K562 (cell line): Measurements from ENCODE around the gene MICAL2. TPM values are rescaled to one million over a fixed set of nuclear protein-coding genes. Genes with fewer than 3 reads are reported as not detected.

Experiments used
- ATAC-seq: fragments of 200-7000 bp; cut with Tn5 transposase; 3 replicates; pipeline ENCODE4 v1.9.1; 2020; ENCODE audit warnings: moderate library complexity
- BruUV-seq: library from RNA; stranded (reverse); fragments of 400-500 nt; replicated peaks from 2 replicates; lab custom pipeline; 2021; lab: Mats Ljungman, UMichigan
- CTCF ChIA-PET: fragments of 300-600 bp; formaldehyde crosslinking; extraction: SDS; loops from one replicate; lab custom pipeline; 2021; ENCODE audit warnings: low intra/inter-chr PET ratio; lab: Yijun Ruan, JAX
- POLR2A ChIA-PET: fragments of 300-600, 350-650 bp; sonication (Branson Sonifier 250); formaldehyde crosslinking; extraction: SDS; loops from one replicate; lab custom pipeline; 2021; ENCODE audit warnings: antibody characterized with exemption, inconsistent platforms; lab: Yijun Ruan, JAX
- DNase-seq, 4 experiments: peaks; one replicate each; pipeline versions ENCODE4 v3.0.0 to v3.0.0-alpha.2; 2011 to 2018; ENCODE audit warnings: low spot score in 3 of 4, mixed read lengths in 3 of 4; ENCODE audit errors: extremely low read depth in 1 of 4
- FAIRE-seq: peaks from 2 replicates; lab custom pipeline; 2011; peaks lifted over from hg19 to GRCh38; lab: Jason Lieb, UNC
- H2AFZ ChIP-seq: 2 replicates; pipeline ENCODE4 v1.6.0; 2011; ENCODE audit warnings: low read depth, low read length, control low read depth, inconsistent platforms
- H3K27ac ChIP-seq: fragments of 200-600 bp; 3 replicates; pipeline ENCODE4 v1.8.0; 2011; ENCODE audit warnings: low read depth, mild to moderate bottlenecking, control low read depth, inconsistent platforms, low read length, moderate library complexity, mixed read lengths; ENCODE audit errors: extremely low read depth
- H3K27me3 ChIP-seq, 2 experiments: fragments of 300-600 bp in 1 of 2; 2 replicates in 1 of 2; 3 replicates in 1 of 2; pipeline versions ENCODE4 v1.6.0 to v1.8.0; 2011; ENCODE audit warnings: inconsistent platforms in 2 of 2, low read length in 2 of 2, mild to moderate bottlenecking in 1 of 2, mixed read lengths in 1 of 2, moderate library complexity in 1 of 2; ENCODE audit not compliant: control insufficient read depth in 2 of 2, insufficient read depth in 2 of 2
- H3K36me3 ChIP-seq: fragments of 300-600 bp; 3 replicates; pipeline ENCODE4 v1.8.0; 2011; ENCODE audit warnings: mild to moderate bottlenecking, low read length, inconsistent platforms; ENCODE audit not compliant: control insufficient read depth, insufficient read depth
- H3K4me1 ChIP-seq, 2 experiments: fragments of 200-600 bp in 1 of 2; replicated peaks in 1 of 2; 2 replicates in 1 of 2; 3 replicates in 1 of 2; pipeline versions ENCODE4 v1.5.1 to v1.8.0; 2011; ENCODE audit warnings: inconsistent platforms in 2 of 2, low read length in 2 of 2, mild to moderate bottlenecking in 1 of 2, mixed read lengths in 1 of 2, moderate library complexity in 1 of 2; ENCODE audit not compliant: control insufficient read depth in 2 of 2, insufficient read depth in 2 of 2
- H3K4me2 ChIP-seq: 2 replicates; pipeline ENCODE4 v1.6.1; 2011; ENCODE audit warnings: low read length, control low read depth, inconsistent platforms, mixed read lengths; ENCODE audit not compliant: insufficient read depth
- H3K4me3 ChIP-seq: fragments of 200-600 bp; sonication (generic), shearing (Covaris generic); 2 replicates; pipeline ENCODE4 v1.5.1; 2016; ENCODE audit warnings: control low read depth, inconsistent platforms
- H3K79me2 ChIP-seq: fragments of 200-600 bp; 3 replicates; pipeline ENCODE4 v1.8.0; 2011; ENCODE audit warnings: low read length, inconsistent platforms; ENCODE audit not compliant: control insufficient read depth, insufficient read depth
- H3K9ac ChIP-seq, 2 experiments: 2 replicates each; pipeline versions ENCODE4 v1.6.0 to v1.6.1; 2011; ENCODE audit warnings: low read depth in 2 of 2, low read length in 2 of 2, control low read depth in 1 of 2, inconsistent platforms in 1 of 2, mild to moderate bottlenecking in 1 of 2, mixed read lengths in 1 of 2; ENCODE audit not compliant: insufficient read depth in 1 of 2
- H3K9me1 ChIP-seq: one replicate; pipeline ENCODE4 v1.6.0; 2011; ENCODE audit warnings: inconsistent platforms, mild to moderate bottlenecking, low read length, moderate library complexity; ENCODE audit not compliant: control insufficient read depth, insufficient read depth
- H3K9me3 ChIP-seq: replicated peaks from 2 replicates; pipeline ENCODE4 v1.5.1; 2011; ENCODE audit warnings: low read depth, low read length, inconsistent platforms; ENCODE audit not compliant: control insufficient read depth, insufficient read depth
- H4K20me1 ChIP-seq: replicated peaks from 2 replicates; pipeline ENCODE4 v1.6.1; 2011; ENCODE audit warnings: low read length, inconsistent platforms, mixed read lengths; ENCODE audit not compliant: control insufficient read depth, insufficient read depth
- MXD1 ChIP-seq: fragments of 250-450 bp; sonication (Bioruptor Pico); IDR thresholded peaks from 2 replicates; pipeline ENCODE4 v1.8.0; 2021; ENCODE audit warnings: borderline replicate concordance, mild to moderate bottlenecking, moderate library complexity; ENCODE audit not compliant: poor library complexity, severe bottlenecking
- NRF1 ChIP-seq, 2 experiments: fragments of 450-650 bp; IDR thresholded peaks in 1 of 2; conservative IDR thresholded peaks in 1 of 2; 2 replicates each; pipeline ENCODE4 v1.6.1; 2014; ENCODE audit warnings: mild to moderate bottlenecking in 2 of 2
- SNIP1 ChIP-seq: fragments of 450-650 bp; IDR thresholded peaks from 2 replicates; pipeline ENCODE4 v1.7.1; 2017; ENCODE audit warnings: low read depth, mild to moderate bottlenecking
- ZNF263 ChIP-seq: sonication (generic); formaldehyde crosslinking; IDR thresholded peaks from 2 replicates; pipeline ENCODE4 v1.8.0; 2022; ENCODE audit warnings: mild to moderate bottlenecking, missing genetic modification reagents, borderline replicate concordance
- WGBS: fragments of 100-300 bp; shearing (Covaris generic); methylation state at CpG from one replicate; pipeline ENCODE4 v1.1.6; 2016; ENCODE audit warnings: low coverage, mixed read lengths; ENCODE audit not compliant: insufficient coverage; ENCODE audit errors: missing lambda C conversion rate; 5-methylcytosine and 5-hydroxymethylcytosine counted together
- in situ Hi-C: fragments of 300-500 bp; cut with MboI; formaldehyde crosslinking; loops from 4 replicates; pipeline ENCODE4 v1.15.0; 2018; ENCODE audit warnings: inconsistent platforms, mixed read lengths
- intact Hi-C: fragments of 100-400 bp; cut with micrococcal nuclease; formaldehyde crosslinking; loops from 2 replicates; pipeline ENCODE4 v1.14.2; 2022
- polyA plus RNA-seq, 8 experiments: library from polyadenylated mRNA; depleted of rRNA in 4 of 8; stranded (reverse) in 5 of 8; unstranded in 3 of 8; fragments of >200 nt; fragmentation: Nextera tagmentation in 2 of 8; fragmentation: Illumina TruSeq in 1 of 8; extraction: Ambion mirVana in 2 of 8; extraction: Trizol in 1 of 8; gene quantifications; 2 replicates each; pipeline versions ENCODE4 v1.2.1 to v1.2.3, GENCODE V29; 2011 to 2014; ENCODE audit warnings: inconsistent platforms in 1 of 8, missing spikeins in 1 of 8
- total RNA-seq, 7 experiments: library from RNA; depleted of rRNA in 6 of 7; stranded (reverse); fragments of >200 nt in 6 of 7; fragmentation: Illumina TruSeq in 2 of 7; extraction: Trizol in 2 of 7; gene quantifications; 2 replicates each; pipeline versions ENCODE4 v1.2.1 to v1.2.3, GENCODE V29; 2011 to 2021; ENCODE audit warnings: low replicate concordance in 1 of 7

MICAL2 gene
- total and polyA plus RNA-seq, 9 of the 15 experiments (the other 6 are each of a cell fraction or from before 2014, with no cell fraction given), result 4.7 to 64.2 (median 33.6) TPM

- H3K4me2 ChIP-seq, result no peak overlapping the region
- WGBS, result 96% methylated on average over 6 of the region's 6 CpGs
- no peaks in the 10 kb centered on the region for H3K9me1 ChIP-seq
- ATAC-seq (no peak), DNase-seq (no peak)
- POLR2A ChIA-PET, result no interaction called here
- no peak overlapping the region for H3K9ac ChIP-seq
- in situ Hi-C loops, result no loop called here
- H3K27ac ChIP-seq, result no peak overlapping the region
- H4K20me1 ChIP-seq, result no peaks in the 10 kb centered on the region
- H3K27me3 ChIP-seq, result no peaks in the 10 kb centered on the region
- no peak overlapping the region for H2AFZ ChIP-seq
- H3K4me1 ChIP-seq, result peaks cover 10% of the 10 kb centered on the region in 2 experiments; a peak in 4 of 5 replicates
- no peak overlapping the region for H3K4me3 ChIP-seq
- H3K36me3 ChIP-seq, result no peaks in the 10 kb centered on the region
- CTCF ChIA-PET, result no interaction called here
- no peak for TF ChIP-seq SNIP1
- TF ChIP-seq, all 486 proteins: peak for 0
- intact Hi-C loops, result no loop called here
- FAIRE-seq, result no peak
- no peaks in the 10 kb centered on the region for H3K9me3 ChIP-seq
- no TSS peak for BruUV-seq
- H3K79me2 ChIP-seq, result no peaks in the 10 kb centered on the region
Measured at GRCh38 chr11:12293486-12293885, 183.1 kb downstream of the MICAL2 start.

GRCh38 chr11:12294613-12295012 lies 184.2 kb downstream of the MICAL2 start:
- Histone ChIP-seq H3K27me3 (no peaks in the 10 kb centered on the region), H3K4me3 (no peak overlapping the region), H3K9me1 (no peaks in the 10 kb centered on the region), H3K4me2 (no peak overlapping the region), H4K20me1 (no peaks in the 10 kb centered on the region), H3K9me3 (0 out of 2 replicates have a peak, but pooled peaks cover 3% of the 10 kb centered on the region), H3K9ac (no peak overlapping the region), H3K36me3 (no peaks in the 10 kb centered on the region), H2AFZ (0 out of 2 replicates have a peak overlapping the region, but pooled peaks have one; percentile 12), H3K4me1 (peaks cover 6 to 10% of the 10 kb centered on the region in 2 experiments; a peak in 4 of 5 replicates), H3K27ac (no peak overlapping the region), H3K79me2 (no peaks in the 10 kb centered on the region)
- in situ Hi-C loops (no loop called here), intact Hi-C loops (no loop called here)
- no peak for FAIRE-seq
- 4% methylated on average over 3 of the region's 5 CpGs for WGBS
- TF ChIP-seq NRF1 (conservative IDR thresholded peaks at IDR 0.05 in 1 of 2, IDR thresholded peaks at IDR 0.05 in 1 of 2) (peak; percentile 37 to 50; a peak in 2 of 4 replicates), MXD1 (CRISPR knock-in tag) (no peak), ZNF263 (CRISPR knock-in tag) (peak; percentile 93)
- ATAC-seq, result peak; percentile 69
- no TSS peak for BruUV-seq
- CTCF ChIA-PET, result no interaction called here
- POLR2A ChIA-PET, result no interaction called here
- peak in 1 of 4 experiments; percentile 38 for DNase-seq
